HepG2 (cell line): ENCODE results near the gene ACER3. TPM values are rescaled to one million over a fixed set of nuclear protein-coding genes. Genes with fewer than 3 reads are reported as not detected.

Experiments
- polyA plus RNA-seq, 8 experiments: library from polyadenylated mRNA; depleted of rRNA in 3 of 8; stranded (reverse) in 7 of 8; unstranded in 1 of 8; fragments of >200 nt; fragmentation: Illumina TruSeq in 4 of 8; extraction: Trizol in 4 of 8; gene quantifications; 2 replicates each; pipeline versions ENCODE4 v1.2.1 to v1.2.3, GENCODE V29; 2011 to 2016; ENCODE audit warnings: low read depth in 4 of 8, missing spikeins in 1 of 8, mixed read lengths in 1 of 8; ENCODE audit not compliant: insufficient read depth in 1 of 8
- total RNA-seq, 5 experiments: library from RNA; depleted of rRNA; stranded (reverse); fragments of >200 nt; fragmentation: Illumina TruSeq; extraction: Trizol; gene quantifications; 2 replicates each; pipeline ENCODE4 v1.2.3, GENCODE V29; 2016; ENCODE audit warnings: low read depth in 1 of 5

ACER3 gene
- total and polyA plus RNA-seq, 2 of the 13 experiments (the other 11 are each of a cell fraction or from before 2014, with no cell fraction given): 6.0 to 9.8 TPM

Other genes with a start within 250 kb of the ACER3 start
- not detected in 2 replicates for gene LRRC32, start 190.2 kb upstream of the ACER3 start, total RNA-seq (2016; rRNA removed; fragmentation: Illumina TruSeq; extraction: Trizol)
- 0.07 and 0.12 TPM in 2 replicates for gene LRRC32, start 190.2 kb upstream of the ACER3 start, polyA plus RNA-seq (2011; rRNA removed)
- gene TSKU, start 77.6 kb upstream of the ACER3 start, total RNA-seq (2016; rRNA removed; fragmentation: Illumina TruSeq; extraction: Trizol): 11.9 and 21.4 TPM in 2 replicates
- gene TSKU, start 77.6 kb upstream of the ACER3 start, polyA plus RNA-seq (2011; rRNA removed): 20.3 and 27.9 TPM in 2 replicates
- not detected in 2 replicates for gene B3GNT6, start 173.5 kb downstream of the ACER3 start, total RNA-seq (2016; rRNA removed; fragmentation: Illumina TruSeq; extraction: Trizol)
- gene B3GNT6, start 173.5 kb downstream of the ACER3 start, polyA plus RNA-seq (2011; rRNA removed): not detected in 2 replicates
- 0.22 and 0.27 TPM in 2 replicates for gene CAPN5, start 206.1 kb downstream of the ACER3 start, total RNA-seq (2016; rRNA removed; fragmentation: Illumina TruSeq; extraction: Trizol)
- 1.2 and 2.1 TPM in 2 replicates for gene CAPN5, start 206.1 kb downstream of the ACER3 start, polyA plus RNA-seq (2011; rRNA removed)
- not detected in 2 replicates for gene OMP, start 241.9 kb downstream of the ACER3 start, total RNA-seq (2016; rRNA removed; fragmentation: Illumina TruSeq; extraction: Trizol)
- gene OMP, start 241.9 kb downstream of the ACER3 start, polyA plus RNA-seq (2011; rRNA removed): not detected in 2 replicates